Activated CD8-positive, alpha-beta memory T cell treated with anti-CD3 and anti-CD28 coated beads for 4 hours (primary cell): ENCODE data around the gene IL6R.
"Not testable (repeated sequence)": the region's sequence is repeated elsewhere in the genome, so short reads cannot be mapped to it uniquely, and the experiment has no call there.

Experiments
- DNase-seq, 2 donors: peaks; one replicate each; pipeline ENCODE4 v3.0.0-alpha.2; 2020; ENCODE audit warnings: low read depth in 2 of 2

The IL6R gene

DNA sequence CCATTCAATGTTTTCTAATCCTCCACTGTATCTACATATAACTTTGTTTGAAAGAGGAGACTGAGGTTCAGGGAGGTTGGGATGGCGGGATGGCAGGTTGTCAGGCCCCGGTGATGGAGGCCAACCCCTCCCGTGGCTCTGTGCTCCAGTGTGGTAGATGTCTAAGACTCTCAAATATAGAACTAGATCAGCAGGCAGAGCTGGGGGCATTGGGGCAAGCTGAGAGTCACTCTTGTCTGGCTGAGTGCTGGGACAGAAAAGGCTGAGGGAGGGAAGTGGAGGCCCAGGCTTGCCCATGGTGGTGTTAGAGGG is 1.7 kb downstream of the IL6R start:
- DNase-seq: no peak

DNA sequence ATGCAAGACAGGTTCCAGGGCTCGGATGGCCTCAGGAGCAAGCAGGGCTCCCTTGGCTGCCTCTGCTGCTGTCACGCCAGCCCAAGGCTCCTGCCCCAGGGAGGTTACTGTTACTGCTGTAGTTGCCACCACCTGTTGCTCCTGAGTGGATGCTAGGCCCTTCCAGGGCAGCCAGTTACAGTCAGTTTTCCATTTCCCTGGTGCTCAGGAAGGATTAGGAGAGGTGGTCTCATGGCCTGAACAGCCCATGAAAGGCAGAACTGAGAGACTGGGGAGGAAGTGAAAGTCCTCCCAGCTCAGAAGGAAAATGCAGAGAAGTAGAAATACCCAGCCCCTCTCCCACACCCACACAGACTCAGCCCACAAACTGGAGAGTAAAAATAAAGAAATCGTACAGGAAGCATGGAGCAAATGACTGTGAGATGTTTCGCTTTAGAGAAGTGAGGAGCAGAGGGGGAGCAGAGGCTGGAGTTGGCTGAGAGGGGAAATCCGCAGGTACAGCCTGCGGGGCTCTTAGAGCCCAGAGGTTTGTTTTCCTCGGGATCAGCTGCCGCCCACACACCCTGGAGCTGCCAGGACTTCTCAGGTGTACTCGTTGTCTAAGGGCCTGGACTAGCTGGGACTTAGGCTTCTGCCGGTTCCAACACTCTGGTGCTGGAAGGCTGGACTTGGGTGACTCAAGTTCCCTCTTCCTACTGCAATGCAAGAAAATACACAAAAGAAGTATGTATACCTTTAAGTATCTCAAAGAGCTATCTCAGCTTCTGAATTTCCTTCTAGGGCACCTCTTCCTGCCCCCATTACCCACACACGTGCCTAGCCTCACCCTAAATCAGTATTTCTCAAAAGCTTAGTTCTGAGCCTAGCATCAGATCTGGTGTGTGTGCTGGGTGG is 2.3 kb downstream of the IL6R start:
- no peak for DNase-seq

DNA sequence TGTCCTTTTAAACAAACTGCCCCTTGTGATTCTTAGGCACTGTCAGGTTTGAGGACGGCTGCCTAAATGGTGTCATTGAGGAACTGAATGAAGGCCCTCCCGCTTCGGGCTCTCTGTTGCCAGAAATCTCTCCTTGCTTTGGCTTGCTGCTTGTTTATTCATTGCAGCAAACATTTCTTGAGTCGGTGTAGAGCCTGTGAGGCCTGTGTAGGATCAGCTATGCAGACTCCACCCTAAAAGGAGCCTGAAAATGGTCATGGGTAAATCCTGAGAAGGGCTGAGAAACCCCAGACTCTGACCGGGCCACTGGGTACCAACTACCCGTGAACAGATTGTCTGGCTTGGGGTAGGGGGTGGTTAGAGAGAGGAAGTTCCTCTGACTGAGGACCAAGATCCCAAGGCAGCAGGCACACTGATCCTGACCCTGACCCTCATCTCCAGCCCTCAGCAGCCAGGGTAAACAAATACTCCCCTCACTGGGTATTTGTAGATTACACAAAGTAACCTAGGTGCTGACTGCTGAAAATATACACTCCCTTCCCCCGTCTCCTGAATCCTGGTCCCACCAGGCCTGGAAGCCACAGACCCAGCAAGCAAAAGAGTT is 3.1 kb downstream of the IL6R start:
- DNase-seq: no peak

- DNase-seq: no peak
These were observed 5.2 kb downstream of the IL6R start for GRCh38 chr1:154410185-154410827.

- no peak for DNase-seq
These were observed 6.4 kb downstream of the IL6R start for GRCh38 chr1:154411525-154411924.

GRCh38 chr1:154413177-154413783 is 8.1 kb downstream of the IL6R start:
- no peak for DNase-seq

- DNase-seq: no peak
These were observed 9.5 kb downstream of the IL6R start for GRCh38 chr1:154414606-154415005.

DNA sequence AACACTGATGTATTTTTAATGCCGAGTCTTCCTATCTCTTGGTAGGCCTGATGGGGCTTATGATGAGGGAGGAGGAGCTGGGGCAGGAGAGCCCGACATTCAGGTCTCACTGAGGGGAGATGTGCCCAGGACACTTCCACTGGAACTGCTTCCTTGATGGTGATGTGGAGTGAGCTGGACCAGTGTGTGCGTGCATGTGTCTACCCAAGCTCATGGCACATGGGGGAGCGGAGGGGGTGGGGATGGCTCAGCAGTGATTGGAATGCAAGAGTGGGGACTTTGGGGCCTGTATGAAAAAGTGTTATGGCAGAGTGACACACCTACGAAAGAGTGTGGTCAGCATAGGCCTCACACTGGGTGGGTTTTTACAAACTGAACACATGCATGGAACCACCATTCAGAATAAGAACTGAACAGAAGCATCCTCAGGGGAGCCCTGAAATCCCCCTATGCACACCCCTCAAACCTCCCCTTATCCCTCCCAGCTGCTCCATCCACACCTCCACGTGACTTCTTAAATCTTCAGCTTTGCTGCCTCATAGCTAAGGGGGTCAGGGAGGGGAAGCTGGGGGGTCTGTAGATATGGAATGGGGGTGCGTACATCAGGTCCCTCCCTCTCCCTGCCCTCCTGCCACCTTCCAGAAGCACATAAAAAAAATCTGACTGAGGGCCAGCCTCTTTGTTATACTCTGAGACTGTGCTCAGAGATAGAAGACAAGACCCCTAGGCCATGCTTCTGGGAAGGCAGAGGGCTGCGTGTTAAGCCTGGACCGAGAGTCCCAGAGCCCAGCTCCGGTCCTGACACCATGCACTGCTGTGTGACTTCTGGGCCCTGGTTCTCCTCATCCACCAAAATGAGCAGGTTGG is 11.6 kb downstream of the IL6R start:
- DNase-seq: no peak

GRCh38 chr1:154417338-154417608 is 12.1 kb downstream of the IL6R start:
- no peak for DNase-seq

- no peak for DNase-seq
These were observed 13.1 kb downstream of the IL6R start for GRCh38 chr1:154418062-154418921.

GRCh38 chr1:154418923-154419619 is 13.9 kb downstream of the IL6R start:
- DNase-seq: no peak

- DNase-seq: no peak
These were observed 14.8 kb downstream of the IL6R start for GRCh38 chr1:154419620-154420571.

- DNase-seq: no peak
These were observed 16.1 kb downstream of the IL6R start for GRCh38 chr1:154420961-154421924.

DNA sequence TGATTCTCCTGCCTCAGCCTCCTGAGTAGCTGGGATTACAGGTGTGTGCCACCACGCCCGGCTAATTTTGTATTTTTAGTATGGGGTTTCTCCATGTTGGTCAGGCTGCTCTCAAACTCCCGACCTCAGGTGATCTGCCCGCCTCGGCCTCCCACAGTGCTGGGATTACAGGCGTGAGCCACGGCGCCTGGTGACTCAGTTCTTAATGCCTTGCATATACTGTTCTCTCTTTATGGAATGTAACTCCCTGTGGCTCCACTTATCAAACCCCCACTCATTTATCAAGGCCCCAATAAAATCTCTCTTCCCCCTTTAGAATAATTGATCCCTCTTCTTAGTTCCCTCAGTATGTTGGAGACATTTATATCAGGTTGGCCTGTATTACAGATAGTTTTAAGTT is 16.9 kb downstream of the IL6R start:
- not testable (repeated sequence) for DNase-seq

- DNase-seq: no peak
These were observed 17.4 kb downstream of the IL6R start for GRCh38 chr1:154422521-154422920.

DNA sequence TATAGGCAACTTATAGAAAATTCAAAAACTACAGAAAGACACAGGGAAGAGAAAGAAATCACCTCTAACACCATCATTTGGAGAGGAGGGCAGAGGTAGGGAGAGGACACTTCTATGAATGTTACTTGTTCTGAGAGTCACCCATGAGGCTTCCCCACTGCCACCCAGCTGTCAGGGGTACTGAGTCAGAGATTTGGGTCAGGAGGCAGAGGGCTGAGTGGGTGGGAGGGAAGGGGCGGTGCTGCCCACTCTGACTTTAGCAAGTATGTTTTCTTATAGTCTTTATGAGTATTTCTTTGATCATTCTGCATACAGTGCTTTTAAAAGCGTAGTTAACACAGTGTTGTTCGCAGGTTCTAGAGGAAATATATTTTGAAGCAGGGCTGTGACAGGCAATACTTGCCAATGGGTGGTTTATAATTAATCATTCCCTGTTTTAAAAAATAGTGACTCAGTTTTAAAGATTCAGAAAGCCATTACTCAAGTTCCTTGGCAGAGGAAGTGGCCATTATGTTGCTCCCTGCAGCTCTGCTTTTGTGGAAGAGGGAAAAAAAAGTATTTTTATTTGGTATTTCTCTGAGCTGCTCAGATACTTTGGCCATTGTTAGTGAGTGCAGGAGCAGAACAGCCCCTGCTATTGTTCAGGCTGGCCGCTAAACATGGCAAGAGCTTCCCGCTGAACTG is 18.3 kb downstream of the IL6R start:
- no peak for DNase-seq

DNA sequence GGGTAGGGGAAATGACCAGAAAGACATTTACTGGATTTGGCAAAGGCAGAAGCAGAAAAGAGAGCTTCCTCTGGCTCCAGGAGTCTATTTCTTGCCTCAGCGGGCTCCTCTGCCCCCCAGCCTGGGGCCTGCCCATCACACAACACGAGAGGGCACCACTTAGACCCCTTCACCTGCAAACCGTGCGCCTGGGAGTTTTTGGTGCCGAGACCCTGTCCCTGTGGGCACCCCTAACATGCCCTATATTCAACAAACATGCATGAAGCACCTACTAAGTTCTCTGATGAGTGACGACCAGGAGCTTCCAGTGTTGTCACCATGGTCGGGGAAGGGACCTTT is 18.8 kb downstream of the IL6R start:
- no peak for DNase-seq

GRCh38 chr1:154425172-154425571 is 20.0 kb downstream of the IL6R start:
- DNase-seq: no peak
